RWPE1 (cell line): Measurements from ENCODE around the gene SEMA6A.

Source experiments
- CTCF ChIA-PET: fragments of 350-600 bp; sonication (Branson Sonifier 250); formaldehyde crosslinking; extraction: SDS; loops from one replicate; lab custom pipeline; 2021; lab: Yijun Ruan, JAX
- POLR2A ChIA-PET: fragments of 400-600 bp; formaldehyde crosslinking; extraction: SDS; loops from one replicate; lab custom pipeline; 2020; ENCODE audit warnings: antibody characterized with exemption; ENCODE audit not compliant: low non-redundant PET; lab: Yijun Ruan, JAX
- DNase-seq: peaks from one replicate; pipeline ENCODE4 v3.0.0; 2012; ENCODE audit warnings: low spot score
- H3K27ac ChIP-seq: fragments of 450-650 bp; 2 replicates; pipeline ENCODE4 v1.5.1; 2017
- TF ChIP-seq, protein P1 (sequence below): fragments of 450-650 bp; conservative IDR thresholded peaks from 2 replicates; pipeline ENCODE4 v1.5.1; 2017; ENCODE audit warnings: low read depth, mild to moderate bottlenecking

SEMA6A gene, protein sequence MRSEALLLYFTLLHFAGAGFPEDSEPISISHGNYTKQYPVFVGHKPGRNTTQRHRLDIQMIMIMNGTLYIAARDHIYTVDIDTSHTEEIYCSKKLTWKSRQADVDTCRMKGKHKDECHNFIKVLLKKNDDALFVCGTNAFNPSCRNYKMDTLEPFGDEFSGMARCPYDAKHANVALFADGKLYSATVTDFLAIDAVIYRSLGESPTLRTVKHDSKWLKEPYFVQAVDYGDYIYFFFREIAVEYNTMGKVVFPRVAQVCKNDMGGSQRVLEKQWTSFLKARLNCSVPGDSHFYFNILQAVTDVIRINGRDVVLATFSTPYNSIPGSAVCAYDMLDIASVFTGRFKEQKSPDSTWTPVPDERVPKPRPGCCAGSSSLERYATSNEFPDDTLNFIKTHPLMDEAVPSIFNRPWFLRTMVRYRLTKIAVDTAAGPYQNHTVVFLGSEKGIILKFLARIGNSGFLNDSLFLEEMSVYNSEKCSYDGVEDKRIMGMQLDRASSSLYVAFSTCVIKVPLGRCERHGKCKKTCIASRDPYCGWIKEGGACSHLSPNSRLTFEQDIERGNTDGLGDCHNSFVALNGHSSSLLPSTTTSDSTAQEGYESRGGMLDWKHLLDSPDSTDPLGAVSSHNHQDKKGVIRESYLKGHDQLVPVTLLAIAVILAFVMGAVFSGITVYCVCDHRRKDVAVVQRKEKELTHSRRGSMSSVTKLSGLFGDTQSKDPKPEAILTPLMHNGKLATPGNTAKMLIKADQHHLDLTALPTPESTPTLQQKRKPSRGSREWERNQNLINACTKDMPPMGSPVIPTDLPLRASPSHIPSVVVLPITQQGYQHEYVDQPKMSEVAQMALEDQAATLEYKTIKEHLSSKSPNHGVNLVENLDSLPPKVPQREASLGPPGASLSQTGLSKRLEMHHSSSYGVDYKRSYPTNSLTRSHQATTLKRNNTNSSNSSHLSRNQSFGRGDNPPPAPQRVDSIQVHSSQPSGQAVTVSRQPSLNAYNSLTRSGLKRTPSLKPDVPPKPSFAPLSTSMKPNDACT

GRCh38 chr5:116574367-116575325, at the start of gene SEMA6A:
TSS of gene SEMA6A (minus strand) at chr5:116574823. CDS start at chr5:116504944, 69,879 bp downstream.
- CTCF ChIA-PET = interaction anchor here (0.6 to 0.8 kb wide), 4 partner anchors 93 to 990 kb away, joined by 3 read pairs; no protein-coding TSS in a partner anchor
- POLR2A ChIA-PET = no interaction called here
- TF ChIP-seq, protein P1, sequence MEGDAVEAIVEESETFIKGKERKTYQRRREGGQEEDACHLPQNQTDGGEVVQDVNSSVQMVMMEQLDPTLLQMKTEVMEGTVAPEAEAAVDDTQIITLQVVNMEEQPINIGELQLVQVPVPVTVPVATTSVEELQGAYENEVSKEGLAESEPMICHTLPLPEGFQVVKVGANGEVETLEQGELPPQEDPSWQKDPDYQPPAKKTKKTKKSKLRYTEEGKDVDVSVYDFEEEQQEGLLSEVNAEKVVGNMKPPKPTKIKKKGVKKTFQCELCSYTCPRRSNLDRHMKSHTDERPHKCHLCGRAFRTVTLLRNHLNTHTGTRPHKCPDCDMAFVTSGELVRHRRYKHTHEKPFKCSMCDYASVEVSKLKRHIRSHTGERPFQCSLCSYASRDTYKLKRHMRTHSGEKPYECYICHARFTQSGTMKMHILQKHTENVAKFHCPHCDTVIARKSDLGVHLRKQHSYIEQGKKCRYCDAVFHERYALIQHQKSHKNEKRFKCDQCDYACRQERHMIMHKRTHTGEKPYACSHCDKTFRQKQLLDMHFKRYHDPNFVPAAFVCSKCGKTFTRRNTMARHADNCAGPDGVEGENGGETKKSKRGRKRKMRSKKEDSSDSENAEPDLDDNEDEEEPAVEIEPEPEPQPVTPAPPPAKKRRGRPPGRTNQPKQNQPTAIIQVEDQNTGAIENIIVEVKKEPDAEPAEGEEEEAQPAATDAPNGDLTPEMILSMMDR = no peak
- peak; percentile 67 for DNase-seq
- H3K27ac ChIP-seq = no peak within 1 kb of the TSS

GRCh38 chr5:116622375-116623050, 47.9 kb upstream of the SEMA6A start:
- ChIA-PET CTCF (no interaction called here), POLR2A (no interaction called here)
- no peak overlapping the region for H3K27ac ChIP-seq
- DNase-seq = no peak
- TF ChIP-seq, protein P1 = no peak

- ChIA-PET CTCF (no interaction called here), POLR2A (no interaction called here)
- H3K27ac ChIP-seq = no peak overlapping the region
- DNase-seq = no peak
- TF ChIP-seq, protein P1 = no peak
Observed at GRCh38 chr5:116621599-116621998, 47.0 kb upstream of the SEMA6A start.

DNA sequence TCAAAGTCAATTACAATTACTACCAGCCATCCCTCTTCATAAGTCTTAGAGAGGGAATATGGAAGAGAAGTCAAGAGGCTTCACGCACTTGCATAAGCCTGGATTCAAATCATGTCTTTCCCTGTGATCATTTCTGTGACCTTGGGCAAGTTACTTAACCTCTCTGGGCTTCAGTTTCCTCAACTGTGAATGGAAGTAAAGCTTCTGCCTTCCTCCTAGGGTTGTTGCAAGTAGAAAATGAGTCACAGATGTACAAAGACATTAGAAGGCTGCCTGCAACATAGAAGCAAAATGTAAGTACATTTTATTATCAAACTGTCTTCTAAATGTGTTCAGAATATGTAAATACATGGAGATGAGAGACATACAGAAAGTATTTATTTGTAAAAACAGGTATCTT, 42.3 kb upstream of the SEMA6A start:
- CTCF ChIA-PET = no interaction called here
- POLR2A ChIA-PET = no interaction called here
- TF ChIP-seq, protein P1 = no peak
- no peak overlapping the region for H3K27ac ChIP-seq
- no peak for DNase-seq

GRCh38 chr5:116614603-116614920, 39.9 kb upstream of the SEMA6A start:
- H3K27ac ChIP-seq = no peak overlapping the region
- ChIA-PET CTCF (interaction anchor here (0.6 kb wide), 1 partner anchor 186 kb away, joined by 3 read pairs; no protein-coding TSS in a partner anchor), POLR2A (no interaction called here)
- TF ChIP-seq, protein P1 = no peak
- no peak for DNase-seq
